ENCODE measurements around the gene ATAD5. TPM values are rescaled to one million over a fixed set of nuclear protein-coding genes. Genes with fewer than 3 reads are reported as not detected.
A peak's percentile ranks its signal among the peaks of the same experiment; 100 is the strongest.

ATAD5 gene
- total and polyA plus RNA-seq, 2 of the 4 experiments (the other 2 are of a cell fraction): 1.0 to 1.3 TPM

- 0% methylated on average over 2 of the region's 11 CpGs; no CpG with 5 or more reads in 1 of the 2 experiments for WGBS, 2 experiments (ENCODE audit: extremely low coverage in 2 of 2, insufficient read length in 1 of 2)
- Histone ChIP-seq H3K9me3 (ENCODE audit: control insufficient read depth, insufficient read depth, low read length) (no peaks in the 10 kb centered on the region), H4K20me1 (ENCODE audit: insufficient read depth, low read length) (no peaks in the 10 kb centered on the region), H4K5ac (ENCODE audit: low read depth, low read length) (peak overlapping the region; percentile 41), H3K4ac (ENCODE audit: low read depth, low read length) (peak overlapping the region; percentile 65), H2BK5ac (ENCODE audit: low read depth, low read length, poor library complexity, severe bottlenecking) (peak overlapping the region; percentile 29), H2AFZ (replicated peaks; ENCODE audit: low read length, poor library complexity) (peak overlapping the region; percentile 98), H3K4me1 (ENCODE audit: control insufficient read depth, insufficient read depth, low read length) (peaks cover 4% of the 10 kb centered on the region; the same call in 1 of the 2 replicates), H3K4me2 (ENCODE audit: low read depth, low read length) (peak overlapping the region; percentile 97), H4K8ac (ENCODE audit: low read depth in 2 of 2, low read length in 2 of 2) (peak overlapping the region; percentile 84 to 87), H2BK120ac (ENCODE audit: low read depth, low read length) (no peak overlapping the region), H3K9me1 (ENCODE audit: insufficient read depth, low read length) (no peaks in the 10 kb centered on the region), H3K9ac (ENCODE audit: low read depth, low read length) (peak overlapping the region; percentile 66), H2BK20ac (ENCODE audit: low read depth, low read length) (no peak overlapping the region), H4K91ac (ENCODE audit: insufficient read depth, low read depth, low read length) (peak overlapping the region; percentile 64; the same call in 1 of the 2 replicates), H2BK15ac (ENCODE audit: low read depth, low read length) (no peak overlapping the region), H3K56ac (ENCODE audit: extremely low read depth, insufficient read depth, low read length) (peak overlapping the region; percentile 51; the same call in 1 of the 2 replicates), H2AK5ac (ENCODE audit: low read depth, low read length) (no peak overlapping the region), H3K23ac (ENCODE audit: low read depth, low read length) (peak overlapping the region; percentile 55; the same call in 1 of the 2 replicates), H3K27ac (ENCODE audit: insufficient read depth, low read length) (peak overlapping the region; percentile 57), H3K4me3 (ENCODE audit: insufficient read depth, low read depth, low read length) (peak overlapping the region; percentile 71), H3K79me1 (ENCODE audit: low read depth in 1 of 2, low read length in 2 of 2) (peaks cover 19 to 34% of the 10 kb centered on the region in 2 experiments), H2AK9ac (replicated peaks; ENCODE audit: low read depth, low read length, poor library complexity) (peak overlapping the region; percentile 80), H3K18ac (ENCODE audit: low read depth, low read length) (no peak overlapping the region), H3K27me3 (ENCODE audit: control insufficient read depth, insufficient read depth, low read length) (no peaks in the 10 kb centered on the region), H3K14ac (replicated peaks; ENCODE audit: low read depth, low read length) (peak overlapping the region; percentile 29), H3K36me3 (ENCODE audit: control insufficient read depth, insufficient read depth, low read length) (0 out of 2 replicates have a peak, but pooled peaks cover 2% of the 10 kb centered on the region)
- ChIA-PET CTCF (no interaction called here), POLR2A (ENCODE audit: unreplicated experiment) (interaction anchor here (0.6 kb wide), 1 partner anchor 289 kb away, joined by 5 read pairs; no protein-coding TSS in a partner anchor)
- BruUV-seq (replicated peaks): no TSS peak
- in situ Hi-C loops (cut with MboI; ENCODE audit: low sequenced_read_pairs): no loop called here
- dilution Hi-C loops (cut with HindIII; ENCODE audit: low sequenced_read_pairs, unreplicated experiment): no loop called here
- TF ChIP-seq ELK1 (IDR thresholded peaks at IDR 0.05; ENCODE audit: borderline replicate concordance, low read depth, low read length): no peak
- peak; percentile 29; the same call in 1 of the 2 replicates for TF ChIP-seq MAFK (IDR thresholded peaks at IDR 0.05; ENCODE audit: low read depth, low read length)
- intact Hi-C loops (cut with micrococcal nuclease): loop anchor here (2.0 to 5.0 kb wide), 3 partner anchors 65 to 312 kb away; partner anchors contain the start of gene RNF135
- no peak for DNase-seq
- peak; percentile 50 for ATAC-seq (ENCODE audit: low read depth)
These were observed 74.0 kb downstream of the ATAD5 start for GRCh38 chr17:30905742-30906100.
